ENCODE data around the gene WDR89. TPM values are rescaled to one million over a fixed set of nuclear protein-coding genes. Genes with fewer than 3 reads are reported as not detected.
A peak's percentile ranks its signal among the peaks of the same experiment; 100 is the strongest.

Gene WDR89
- total RNA-seq, 1 donor from 2014 or later = 15.3 TPM

- H3K27me3 Mint-ChIP-seq (ENCODE audit: unreplicated experiment) = no peaks in the 10 kb centered on the region
- no peak overlapping the region for H3K27ac Mint-ChIP-seq (ENCODE audit: unreplicated experiment)
- DNase-seq (ENCODE audit: low spot score) = no peak
- H3K9me3 Mint-ChIP-seq (ENCODE audit: unreplicated experiment) = no peaks in the 10 kb centered on the region
- no peak overlapping the region for H3K4me3 Mint-ChIP-seq (ENCODE audit: unreplicated experiment)
- H3K4me1 Mint-ChIP-seq (ENCODE audit: unreplicated experiment) = peaks cover 12% of the 10 kb centered on the region
- no peaks in the 10 kb centered on the region for H3K36me3 Mint-ChIP-seq (ENCODE audit: low read depth, unreplicated experiment)
- no peak for TF ChIP-seq CTCF (IDR thresholded peaks at IDR 0.05; ENCODE audit: unreplicated experiment)
Measured at GRCh38 chr14:63654936-63655335, 13.3 kb upstream of the WDR89 start.

- no peak for TF ChIP-seq CTCF (IDR thresholded peaks at IDR 0.05; ENCODE audit: unreplicated experiment)
- Mint-ChIP-seq H3K27ac (ENCODE audit: unreplicated experiment) (no peak overlapping the region), H3K4me1 (ENCODE audit: unreplicated experiment) (peaks cover 12% of the 10 kb centered on the region), H3K9me3 (ENCODE audit: unreplicated experiment) (no peaks in the 10 kb centered on the region), H3K27me3 (ENCODE audit: unreplicated experiment) (no peaks in the 10 kb centered on the region), H3K4me3 (ENCODE audit: unreplicated experiment) (no peak overlapping the region), H3K36me3 (ENCODE audit: low read depth, unreplicated experiment) (no peaks in the 10 kb centered on the region)
- no peak for DNase-seq (ENCODE audit: low spot score)
Measured at GRCh38 chr14:63654346-63654745, 12.7 kb upstream of the WDR89 start.

- no peak overlapping the region for H3K27ac Mint-ChIP-seq (ENCODE audit: unreplicated experiment)
- no peak for DNase-seq (ENCODE audit: low spot score)
- TF ChIP-seq CTCF (IDR thresholded peaks at IDR 0.05; ENCODE audit: unreplicated experiment) = no peak
- peaks cover 12% of the 10 kb centered on the region for H3K4me1 Mint-ChIP-seq (ENCODE audit: unreplicated experiment)
- H3K9me3 Mint-ChIP-seq (ENCODE audit: unreplicated experiment) = no peaks in the 10 kb centered on the region
- H3K4me3 Mint-ChIP-seq (ENCODE audit: unreplicated experiment) = no peak overlapping the region
- H3K27me3 Mint-ChIP-seq (ENCODE audit: unreplicated experiment) = no peaks in the 10 kb centered on the region
- H3K36me3 Mint-ChIP-seq (ENCODE audit: low read depth, unreplicated experiment) = no peaks in the 10 kb centered on the region
Measured at GRCh38 chr14:63652406-63652805, 10.7 kb upstream of the WDR89 start.

GRCh38 chr14:63650256-63650952, 8.7 kb upstream of the WDR89 start:
- Mint-ChIP-seq H3K4me1 (ENCODE audit: unreplicated experiment) (no peaks in the 10 kb centered on the region), H3K27ac (ENCODE audit: unreplicated experiment) (no peak overlapping the region), H3K9me3 (ENCODE audit: unreplicated experiment) (no peaks in the 10 kb centered on the region), H3K27me3 (ENCODE audit: unreplicated experiment) (no peaks in the 10 kb centered on the region), H3K36me3 (ENCODE audit: low read depth, unreplicated experiment) (no peaks in the 10 kb centered on the region), H3K4me3 (ENCODE audit: unreplicated experiment) (no peak overlapping the region)
- TF ChIP-seq CTCF (IDR thresholded peaks at IDR 0.05; ENCODE audit: unreplicated experiment) = no peak
- no peak for DNase-seq (ENCODE audit: low spot score)

- Mint-ChIP-seq H3K27ac (ENCODE audit: unreplicated experiment) (peak overlapping the region; percentile 4), H3K4me3 (ENCODE audit: unreplicated experiment) (no peak overlapping the region), H3K27me3 (ENCODE audit: unreplicated experiment) (no peaks in the 10 kb centered on the region), H3K9me3 (ENCODE audit: unreplicated experiment) (no peaks in the 10 kb centered on the region), H3K36me3 (ENCODE audit: low read depth, unreplicated experiment) (no peaks in the 10 kb centered on the region), H3K4me1 (ENCODE audit: unreplicated experiment) (no peaks in the 10 kb centered on the region)
- no peak for DNase-seq (ENCODE audit: low spot score)
- TF ChIP-seq CTCF (IDR thresholded peaks at IDR 0.05; ENCODE audit: unreplicated experiment) = no peak
Measured at GRCh38 chr14:63647696-63648410, 6.2 kb upstream of the WDR89 start.
